Limb (tissue), 2 donors: Measurements from ENCODE around the gene FAM111A.
A peak's percentile ranks its signal among the peaks of the same experiment; 100 is the strongest.

Experiments
- DNase-seq, 2 donors: peaks; one replicate each; pipeline ENCODE4 v3.0.0-alpha.2; 2016; ENCODE audit errors: extremely low spot score in 2 of 2

FAM111A gene

GRCh38 chr11:59179121-59179520, 36.5 kb downstream of the FAM111A start:
- no peak for DNase-seq

DNA sequence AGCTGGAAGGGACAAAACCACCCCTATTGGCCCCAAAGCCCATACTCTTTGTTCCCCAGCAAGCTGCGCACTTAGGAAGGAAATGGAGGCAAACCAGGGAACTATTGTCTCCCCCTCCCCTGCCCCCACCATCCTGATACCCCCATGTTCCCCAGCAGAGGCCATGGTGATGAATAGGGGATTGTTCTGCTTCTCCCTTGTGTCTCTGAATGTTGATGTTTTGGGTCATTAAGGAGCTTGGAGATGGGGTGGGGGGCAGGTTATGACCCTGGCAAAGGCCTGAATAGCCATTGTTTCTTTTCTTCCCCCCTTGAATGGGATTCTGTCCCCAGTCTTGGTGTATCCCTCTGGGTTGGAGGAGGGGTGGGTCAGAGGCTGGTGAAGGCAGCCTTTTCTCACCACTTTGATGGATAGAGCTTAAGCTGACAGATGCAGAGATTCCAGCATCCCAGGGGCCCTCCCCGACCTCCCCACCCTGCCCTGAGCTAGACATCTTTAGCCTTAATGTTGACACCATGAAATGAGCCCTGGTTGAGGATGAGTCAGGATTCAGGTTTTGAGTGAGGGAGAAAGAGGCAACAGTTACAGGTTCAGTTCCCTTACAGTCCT, 37.6 kb downstream of the FAM111A start:
- DNase-seq: no peak

- DNase-seq: no peak
Measured at GRCh38 chr11:59180907-59181306, 38.3 kb downstream of the FAM111A start.

DNA sequence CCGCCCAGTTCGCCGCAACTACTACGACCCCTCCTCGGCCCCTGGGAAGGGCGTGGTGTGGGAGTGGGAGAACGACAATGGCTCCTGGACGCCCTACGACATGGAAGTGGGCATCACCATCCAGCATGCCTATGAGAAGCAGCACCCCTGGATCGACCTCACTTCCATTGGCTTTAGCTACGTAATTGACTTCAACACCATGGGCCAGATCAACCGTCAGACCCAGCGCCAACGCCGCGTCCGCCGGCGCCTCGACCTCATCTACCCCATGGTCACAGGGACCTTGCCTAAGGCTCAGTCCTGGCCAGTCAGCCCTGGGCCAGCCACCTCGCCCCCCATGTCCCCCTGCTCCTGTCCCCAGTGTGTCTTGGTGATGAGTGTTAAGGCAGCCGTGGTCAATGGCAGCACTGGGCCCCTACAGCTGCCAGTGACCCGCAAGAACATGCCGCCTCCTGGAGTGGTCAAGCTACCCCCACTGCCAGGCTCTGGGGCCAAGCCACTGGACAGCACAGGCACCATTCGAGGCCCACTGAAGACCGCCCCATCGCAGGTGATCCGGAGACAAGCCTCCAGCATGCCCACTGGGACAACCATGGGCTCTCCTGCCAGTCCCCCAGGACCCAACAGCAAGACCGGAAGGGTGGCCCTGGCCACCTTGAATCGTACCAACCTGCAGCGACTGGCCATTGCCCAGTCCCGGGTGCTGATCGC, 39.2 kb downstream of the FAM111A start:
- no peak for DNase-seq

DNA sequence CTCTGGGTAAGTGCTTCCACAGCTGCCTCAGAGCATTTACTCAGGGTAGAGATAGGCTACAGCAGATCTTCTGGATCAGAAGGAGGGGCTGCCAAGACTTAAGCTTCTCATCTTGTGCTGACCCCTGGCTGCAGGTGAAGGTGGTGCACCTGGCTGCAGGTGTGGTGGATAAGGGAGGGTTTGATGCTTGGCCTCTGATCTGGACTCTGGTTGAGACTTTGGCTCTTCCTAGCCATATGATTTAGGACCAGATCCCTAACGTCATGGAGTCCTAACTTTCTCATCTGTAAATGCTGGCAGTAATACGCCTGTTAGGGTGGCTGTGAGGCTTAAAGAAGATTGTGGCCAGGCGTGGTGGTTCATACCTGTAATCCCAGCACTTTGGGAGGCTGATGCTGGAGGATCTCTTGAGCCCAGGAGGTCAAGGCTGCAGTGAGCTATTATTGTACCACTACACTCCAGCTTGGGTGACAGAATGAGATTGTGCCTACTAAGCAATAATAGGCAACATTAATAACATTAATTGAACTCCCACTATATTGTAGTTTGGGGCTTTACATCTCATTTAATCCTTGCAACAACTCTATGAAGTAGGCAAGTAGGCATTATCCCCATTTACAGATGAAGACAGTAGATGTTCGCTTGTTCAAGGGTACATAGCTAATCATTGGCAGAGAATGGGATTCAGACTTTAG, 39.9 kb downstream of the FAM111A start:
- no peak for DNase-seq

DNA sequence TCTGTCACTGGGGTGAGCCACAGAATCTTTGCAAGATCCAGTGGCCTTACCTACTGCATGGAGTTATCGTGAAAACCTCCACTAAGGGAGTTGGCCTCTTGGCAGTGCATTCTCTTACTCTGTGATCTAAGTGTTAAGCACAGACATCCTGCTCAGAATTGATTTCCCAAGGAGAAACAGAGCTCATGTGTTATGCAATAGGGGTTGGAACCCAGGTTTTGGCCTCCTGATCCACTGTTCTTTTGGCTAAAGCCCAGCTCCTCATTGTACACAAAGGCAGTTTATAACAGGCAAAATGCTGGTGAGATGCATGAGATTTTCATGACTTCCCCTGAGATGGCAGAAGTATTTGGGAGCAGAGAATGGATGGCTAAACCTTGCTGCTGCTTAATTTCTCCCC, 41.1 kb downstream of the FAM111A start:
- no peak for DNase-seq

- no peak for DNase-seq
Measured at GRCh38 chr11:59184691-59185339, 42.2 kb downstream of the FAM111A start.

DNA sequence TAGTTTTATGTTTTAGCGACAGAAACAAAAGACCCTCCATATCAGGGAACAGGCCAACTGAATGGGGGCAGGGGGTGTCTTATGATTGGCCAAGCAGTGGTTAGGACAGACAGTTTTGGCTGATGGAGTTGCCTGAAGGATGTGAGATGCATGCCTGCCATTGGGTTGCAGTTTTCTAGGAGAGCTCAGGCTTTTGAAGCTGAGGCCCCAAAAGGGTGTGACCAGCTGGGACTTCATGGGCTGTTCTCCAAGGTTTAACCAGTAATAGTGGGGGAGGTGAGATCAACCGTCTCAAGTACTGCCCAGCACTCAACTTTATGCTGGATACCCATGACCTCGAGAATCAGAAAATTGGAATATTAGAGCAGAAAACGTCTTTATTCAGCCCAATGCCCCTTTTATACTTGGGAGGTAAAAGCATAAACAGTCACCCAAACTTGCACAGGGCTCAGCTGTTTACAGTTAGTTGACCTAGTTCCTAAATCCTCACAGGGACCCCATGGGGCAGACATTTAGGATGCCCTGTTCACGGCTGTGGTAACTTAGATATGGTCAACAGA, 42.8 kb downstream of the FAM111A start:
- DNase-seq: no peak

GRCh38 chr11:59186130-59186594, 43.5 kb downstream of the FAM111A start:
- DNase-seq: peak in 1 of 2 donors; percentile 64

DNA sequence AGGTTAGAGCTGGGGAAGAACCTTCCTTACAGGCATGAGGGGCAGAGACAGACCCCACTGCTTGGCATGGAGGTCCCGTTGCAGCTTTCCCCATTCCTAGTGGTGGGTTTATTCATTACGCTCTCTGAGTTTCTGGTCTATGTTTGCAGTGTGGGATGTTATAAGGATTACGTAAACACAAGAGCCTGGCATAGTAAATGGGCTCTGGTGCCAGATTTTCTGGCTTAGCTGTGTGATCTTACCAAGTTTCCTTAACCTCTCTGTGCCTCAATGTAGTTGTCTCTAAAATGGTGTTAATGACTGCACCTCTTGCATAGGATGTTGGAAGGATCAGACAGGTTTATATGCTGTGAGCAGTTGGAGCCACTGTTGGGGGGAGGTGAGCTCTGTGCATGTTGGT, 44.4 kb downstream of the FAM111A start:
- no peak for DNase-seq

DNA sequence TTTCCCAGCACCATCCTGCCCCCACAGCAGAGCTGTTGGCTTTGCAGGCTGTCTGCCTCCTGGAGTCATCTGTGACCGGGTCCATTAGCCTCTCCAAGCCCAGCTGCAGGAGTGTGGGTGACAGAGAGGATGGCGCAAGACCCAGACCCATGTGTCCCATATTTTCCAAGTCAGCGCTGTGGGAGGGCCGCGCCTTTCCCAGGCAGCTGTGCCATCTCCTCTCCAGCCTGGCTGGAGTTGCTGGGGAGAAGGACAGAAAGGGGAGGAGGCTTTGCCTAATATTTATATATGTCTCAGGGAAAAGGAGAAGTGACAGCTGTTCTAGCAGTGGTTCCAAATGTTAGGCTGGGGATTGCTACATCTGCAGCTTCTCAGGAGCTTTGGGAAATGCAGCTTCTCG, 44.9 kb downstream of the FAM111A start:
- DNase-seq: peak in 1 of 2 donors; percentile 59

GRCh38 chr11:59188954-59189353, 46.3 kb downstream of the FAM111A start:
- DNase-seq: no peak

DNA sequence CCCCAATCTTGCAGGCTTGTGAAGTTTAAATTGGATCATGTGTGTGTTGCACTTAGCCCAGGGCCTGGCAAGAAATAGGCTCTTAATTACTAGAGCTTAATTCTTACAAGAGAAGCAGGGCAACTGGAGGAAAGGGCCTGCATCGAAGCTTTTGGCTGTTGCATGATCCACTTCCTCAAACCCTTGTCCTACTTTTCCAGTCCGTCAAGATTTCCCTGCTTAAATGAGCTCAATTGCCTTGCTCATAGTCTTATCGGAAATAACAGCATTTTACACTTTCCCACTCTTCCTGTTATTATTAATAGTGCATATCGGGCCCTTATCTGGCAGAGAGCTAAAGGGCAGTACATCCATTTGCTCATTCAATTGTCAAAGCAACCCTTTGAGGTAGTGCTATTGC, 47.3 kb downstream of the FAM111A start:
- no peak for DNase-seq

DNA sequence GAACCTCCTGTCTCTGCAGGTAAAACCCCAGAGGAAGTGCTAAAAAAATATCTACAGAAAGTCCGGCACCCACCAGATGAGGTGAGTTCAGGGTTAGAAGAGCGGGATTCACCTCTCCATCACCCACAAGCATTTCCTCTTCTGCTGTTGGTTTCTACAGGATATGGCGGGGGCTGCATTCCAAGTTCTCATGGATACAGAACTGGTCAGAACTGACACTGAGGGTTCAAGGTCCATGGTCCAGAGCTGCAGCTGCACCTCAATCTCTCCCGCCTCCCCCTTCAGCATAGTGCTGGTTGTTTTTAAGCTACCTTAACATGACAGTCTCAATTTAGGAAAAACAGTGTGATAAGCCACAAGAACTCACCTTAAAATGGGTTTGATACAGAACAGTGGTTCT, 48.4 kb downstream of the FAM111A start:
- DNase-seq: no peak

DNA sequence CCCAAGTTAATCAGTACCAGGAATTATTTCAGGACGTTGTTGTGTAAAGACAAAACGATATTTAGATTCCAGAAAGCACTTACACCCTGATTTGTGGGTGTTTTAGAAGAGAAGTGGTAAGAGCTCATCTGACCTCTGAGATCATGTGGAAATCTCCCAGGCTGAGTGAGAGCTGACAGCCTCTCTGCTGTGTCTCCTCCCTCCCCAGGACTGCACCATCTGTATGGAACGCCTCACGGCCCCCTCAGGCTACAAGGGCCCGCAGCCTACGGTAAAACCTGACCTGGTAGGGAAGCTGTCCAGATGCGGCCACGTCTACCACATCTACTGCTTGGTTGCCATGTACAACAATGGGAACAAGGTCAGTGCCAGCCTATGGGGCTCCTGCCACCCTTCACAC, 49.2 kb downstream of the FAM111A start:
- no peak for DNase-seq

DNA sequence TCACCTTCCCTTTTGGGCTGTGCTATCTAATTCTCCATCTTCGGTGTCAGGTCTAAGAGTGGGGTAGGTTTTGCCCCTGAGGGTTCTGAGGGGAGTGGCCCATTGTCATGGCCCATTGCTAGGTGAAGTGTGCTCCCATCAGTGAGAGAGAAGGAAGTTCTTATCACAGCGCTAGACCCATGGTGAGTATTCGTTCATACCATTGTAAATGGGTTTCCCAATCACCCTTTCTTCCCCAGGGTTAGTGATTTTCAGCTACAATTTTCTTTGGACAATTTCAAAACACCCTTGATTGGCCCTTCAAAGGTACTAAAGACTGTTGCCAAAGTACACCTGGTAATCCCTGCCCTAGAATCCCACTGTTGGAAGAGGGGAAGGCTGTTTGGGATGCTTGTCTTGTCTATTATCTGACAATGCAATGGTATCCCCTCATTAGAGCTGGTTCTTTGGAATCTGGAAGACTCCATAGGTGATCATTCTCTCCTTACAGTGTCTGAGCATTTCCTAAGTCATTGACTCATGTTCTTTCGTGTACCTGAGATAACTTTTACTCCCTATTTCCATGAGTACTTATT, 49.9 kb downstream of the FAM111A start:
- DNase-seq: no peak

GRCh38 chr11:59193587-59194130, 51.0 kb downstream of the FAM111A start:
- DNase-seq: no peak

DNA sequence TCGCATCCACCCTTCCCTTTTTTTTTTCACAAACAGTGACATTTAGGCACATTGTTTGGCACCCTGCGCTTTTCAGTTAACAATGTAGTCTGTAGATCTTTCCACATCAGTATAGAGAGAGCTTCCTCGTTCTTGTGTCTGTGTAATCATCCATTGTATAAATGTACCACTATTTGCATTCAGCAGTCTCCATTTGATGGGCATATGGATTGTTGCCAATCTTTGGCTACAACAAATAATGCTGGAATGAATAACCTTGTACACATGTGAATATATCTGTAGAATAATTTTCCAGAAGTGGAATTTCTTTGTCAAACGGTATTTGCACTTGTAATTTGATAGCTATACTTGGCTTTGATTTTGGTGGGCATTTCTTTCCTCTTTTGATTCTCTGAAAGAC, 52.9 kb downstream of the FAM111A start:
- no peak for DNase-seq

- no peak for DNase-seq
Measured at GRCh38 chr11:59196777-59197176, 54.1 kb downstream of the FAM111A start.

- peak; percentile 80 to 84 for DNase-seq
Measured at GRCh38 chr11:59197991-59198390, 55.3 kb downstream of the FAM111A start.

DNA sequence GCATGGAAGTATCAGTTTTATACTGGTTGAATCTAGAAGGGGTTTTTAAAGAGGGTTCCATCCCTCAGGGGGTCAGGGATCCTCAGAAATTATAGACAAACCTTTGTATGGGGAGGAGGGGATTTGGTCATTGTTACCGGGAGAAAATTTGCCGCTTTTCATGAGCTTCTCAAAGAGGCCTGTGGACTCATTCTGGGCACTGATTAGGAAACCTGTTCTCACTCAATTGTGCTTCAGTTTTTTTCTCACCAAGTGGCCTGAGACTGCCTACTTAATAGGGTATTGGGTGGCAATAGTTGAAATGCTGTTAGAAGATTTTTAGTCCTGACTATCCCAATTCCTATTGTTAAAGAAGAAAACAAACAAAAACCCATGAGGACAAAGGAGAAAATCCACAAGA, 56.1 kb downstream of the FAM111A start:
- DNase-seq: no peak
